CD4-positive, alpha-beta T cell treated with Interferon gamma for 1 hour (primary cell): ENCODE measurements around the gene FREM3.
"Not testable (repeated sequence)": the region's sequence is repeated elsewhere in the genome, so short reads cannot be mapped to it uniquely, and the experiment has no call there.

ENCODE experiments used
- DNase-seq: peaks from one replicate; pipeline ENCODE4 v3.0.0-alpha.2; 2020

The FREM3 gene

GRCh38 chr4:143700416-143701352, at the start of gene FREM3:
Gene FREM3, minus strand, starts transcription at chr4:143700675. Its CDS starts 0 bp downstream, at chr4:143700675.
- DNase-seq, result no peak

- DNase-seq, result no peak
Measured at GRCh38 chr4:143745874-143746273, 45.4 kb upstream of the FREM3 start.

- DNase-seq, result no peak
Measured at GRCh38 chr4:143743591-143743990, 43.1 kb upstream of the FREM3 start.

GRCh38 chr4:143742834-143743233, 42.4 kb upstream of the FREM3 start:
- DNase-seq, result no peak

- DNase-seq, result no peak
Measured at GRCh38 chr4:143736861-143737260, 36.4 kb upstream of the FREM3 start.

- not testable (repeated sequence) for DNase-seq
Measured at GRCh38 chr4:143736061-143736460, 35.6 kb upstream of the FREM3 start.

- no peak for DNase-seq
Measured at GRCh38 chr4:143728166-143728565, 27.7 kb upstream of the FREM3 start.

GRCh38 chr4:143726714-143727113, 26.2 kb upstream of the FREM3 start:
- DNase-seq, result no peak

- no peak for DNase-seq
Measured at GRCh38 chr4:143721317-143721716, 20.8 kb upstream of the FREM3 start.

- not testable (repeated sequence) for DNase-seq
Measured at GRCh38 chr4:143718748-143719147, 18.3 kb upstream of the FREM3 start.

GRCh38 chr4:143713955-143714625, 13.6 kb upstream of the FREM3 start:
- no peak for DNase-seq

GRCh38 chr4:143713553-143713952, 13.1 kb upstream of the FREM3 start:
- DNase-seq, result no peak

GRCh38 chr4:143712155-143712550, 11.7 kb upstream of the FREM3 start:
- DNase-seq, result no peak

GRCh38 chr4:143711543-143712154, 11.2 kb upstream of the FREM3 start:
- DNase-seq, result no peak

GRCh38 chr4:143701365-143701764, 890 bp upstream of the FREM3 start:
- DNase-seq, result no peak

- DNase-seq, result no peak
Measured at GRCh38 chr4:143700046-143700415, 444 bp downstream of the FREM3 start.

- no peak for DNase-seq
Measured at GRCh38 chr4:143699331-143700045, 987 bp downstream of the FREM3 start.

- DNase-seq, result no peak
Measured at GRCh38 chr4:143693856-143694255, 6.6 kb downstream of the FREM3 start.

GRCh38 chr4:143692241-143692640, 8.2 kb downstream of the FREM3 start:
- DNase-seq, result no peak

- DNase-seq, result no peak
Measured at GRCh38 chr4:143679434-143679833, 21.0 kb downstream of the FREM3 start.

- not testable (repeated sequence) for DNase-seq
Measured at GRCh38 chr4:143673629-143674028, 26.8 kb downstream of the FREM3 start.

- no peak for DNase-seq
Measured at GRCh38 chr4:143668930-143669552, 31.4 kb downstream of the FREM3 start.

GRCh38 chr4:143667461-143667860, 33.0 kb downstream of the FREM3 start:
- no peak for DNase-seq
